A673 (cell line): ENCODE results near the gene TSNAXIP1. TPM values are rescaled to one million over a fixed set of nuclear protein-coding genes. Genes with fewer than 3 reads are reported as not detected.
A peak's percentile ranks its signal among the peaks of the same experiment; 100 is the strongest.

ENCODE experiments used
- BruUV-seq: library from RNA; stranded (reverse); fragments of 400-500 nt; replicated peaks from 2 replicates; lab custom pipeline; 2021; lab: Mats Ljungman, UMichigan
- CTCF ChIA-PET: fragments of 300-600 bp; sonication (Branson Sonifier 250); formaldehyde crosslinking; loops from one replicate; lab custom pipeline; 2022; ENCODE audit warnings: antibody characterized with exemption; lab: Charles Lee
- POLR2A ChIA-PET: fragments of 300-600 bp; sonication (Branson Sonifier 250); formaldehyde crosslinking; loops from one replicate; lab custom pipeline; 2022; ENCODE audit warnings: antibody characterized with exemption; ENCODE audit not compliant: low non-redundant PET; lab: Charles Lee
- DNase-seq: peaks from one replicate; pipeline ENCODE4 v3.0.0-alpha.2; 2015; ENCODE audit warnings: low spot score
- H3K27ac ChIP-seq: fragments of 200-600 bp; sonication (generic); 2 replicates; pipeline ENCODE4 v1.5.1; 2016; ENCODE audit warnings: mixed run types, low read depth, mild to moderate bottlenecking, mixed read lengths, antibody characterized with exemption, low read length; ENCODE audit not compliant: poor library complexity, severe bottlenecking
- H3K27me3 ChIP-seq: fragments of 200-600 bp; sonication (generic); replicated peaks from 2 replicates; pipeline ENCODE4 v1.6.1; 2017; ENCODE audit warnings: mixed run types, low read depth, mild to moderate bottlenecking, mixed read lengths, antibody characterized with exemption, low read length; ENCODE audit not compliant: insufficient read depth, poor library complexity
- H3K36me3 ChIP-seq: fragments of 200-600 bp; sonication (generic); 2 replicates; pipeline ENCODE4 v1.6.1; 2016; ENCODE audit warnings: mixed run types, mild to moderate bottlenecking, mixed read lengths, antibody characterized with exemption, low read length; ENCODE audit not compliant: insufficient read depth, poor library complexity, severe bottlenecking
- H3K4me1 ChIP-seq: fragments of 200-600 bp; sonication (generic); 2 replicates; pipeline ENCODE4 v1.6.1; 2017; ENCODE audit warnings: mixed run types, mild to moderate bottlenecking, mixed read lengths, antibody characterized with exemption, low read length; ENCODE audit not compliant: insufficient read depth, poor library complexity, severe bottlenecking
- H3K4me3 ChIP-seq: fragments of 200-600 bp; sonication (generic); 2 replicates; pipeline ENCODE4 v1.5.1; 2016; ENCODE audit warnings: low read depth, mixed run types, mild to moderate bottlenecking, mixed read lengths, low read length; ENCODE audit not compliant: poor library complexity, severe bottlenecking
- H3K9me3 ChIP-seq: fragments of 200-600 bp; sonication (generic); 2 replicates; pipeline ENCODE4 v1.6.1; 2016; ENCODE audit warnings: mixed run types, low read depth, mild to moderate bottlenecking, mixed read lengths, antibody characterized with exemption, low read length; ENCODE audit not compliant: poor library complexity, severe bottlenecking
- EZH2 ChIP-seq: fragments of 200-600 bp; sonication (generic); IDR thresholded peaks from 2 replicates; pipeline ENCODE4 v1.6.1; 2017; ENCODE audit warnings: borderline replicate concordance, low read depth, mild to moderate bottlenecking, mixed read lengths, antibody characterized with exemption, low read length; ENCODE audit not compliant: poor library complexity, severe bottlenecking
- intact Hi-C: fragments of 100-400 bp; cut with micrococcal nuclease; formaldehyde crosslinking; loops from one replicate; pipeline ENCODE4 v1.10.0; 2022; ENCODE audit not compliant: unreplicated experiment
- total RNA-seq: library from RNA; stranded (reverse); gene quantifications from 2 replicates; pipeline ENCODE4 v1.2.3, GENCODE V29; 2021
- TF ChIP-seq, protein P1 (sequence below): fragments of 300-800, 200-600 bp; sonication (generic); conservative IDR thresholded peaks from 2 replicates; pipeline ENCODE4 v1.5.1; 2017; ENCODE audit warnings: low read depth, mild to moderate bottlenecking, antibody characterized with exemption, low read length, moderate library complexity, mixed read lengths

Gene TSNAXIP1
- total RNA-seq, 1 experiment from 2014 or later = 1.0 TPM

GRCh38 chr16:67869653-67870052 lies 63.0 kb downstream of the TSNAXIP1 start:
- CTCF ChIA-PET = no interaction called here
- no peaks in the 10 kb centered on the region for H3K27me3 ChIP-seq
- no peak for DNase-seq
- H3K9me3 ChIP-seq = no peaks in the 10 kb centered on the region
- peaks cover 44% of the 10 kb centered on the region for H3K36me3 ChIP-seq
- POLR2A ChIA-PET = no interaction called here
- no peak overlapping the region for H3K27ac ChIP-seq
- BruUV-seq = no TSS peak
- no peak for TF ChIP-seq EZH2
- TF ChIP-seq, protein P1, sequence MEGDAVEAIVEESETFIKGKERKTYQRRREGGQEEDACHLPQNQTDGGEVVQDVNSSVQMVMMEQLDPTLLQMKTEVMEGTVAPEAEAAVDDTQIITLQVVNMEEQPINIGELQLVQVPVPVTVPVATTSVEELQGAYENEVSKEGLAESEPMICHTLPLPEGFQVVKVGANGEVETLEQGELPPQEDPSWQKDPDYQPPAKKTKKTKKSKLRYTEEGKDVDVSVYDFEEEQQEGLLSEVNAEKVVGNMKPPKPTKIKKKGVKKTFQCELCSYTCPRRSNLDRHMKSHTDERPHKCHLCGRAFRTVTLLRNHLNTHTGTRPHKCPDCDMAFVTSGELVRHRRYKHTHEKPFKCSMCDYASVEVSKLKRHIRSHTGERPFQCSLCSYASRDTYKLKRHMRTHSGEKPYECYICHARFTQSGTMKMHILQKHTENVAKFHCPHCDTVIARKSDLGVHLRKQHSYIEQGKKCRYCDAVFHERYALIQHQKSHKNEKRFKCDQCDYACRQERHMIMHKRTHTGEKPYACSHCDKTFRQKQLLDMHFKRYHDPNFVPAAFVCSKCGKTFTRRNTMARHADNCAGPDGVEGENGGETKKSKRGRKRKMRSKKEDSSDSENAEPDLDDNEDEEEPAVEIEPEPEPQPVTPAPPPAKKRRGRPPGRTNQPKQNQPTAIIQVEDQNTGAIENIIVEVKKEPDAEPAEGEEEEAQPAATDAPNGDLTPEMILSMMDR = no peak
- peaks cover 13% of the 10 kb centered on the region for H3K4me1 ChIP-seq
- no peak overlapping the region for H3K4me3 ChIP-seq
- intact Hi-C loops = no loop called here

- POLR2A ChIA-PET = no interaction called here
- intact Hi-C loops = no loop called here
- no peak for DNase-seq
- H3K36me3 ChIP-seq = peaks cover 31% of the 10 kb centered on the region
- no peaks in the 10 kb centered on the region for H3K9me3 ChIP-seq
- no peak overlapping the region for H3K4me3 ChIP-seq
- peaks cover 13% of the 10 kb centered on the region for H3K4me1 ChIP-seq
- TF ChIP-seq, protein P1 = no peak
- TF ChIP-seq EZH2 = no peak
- H3K27ac ChIP-seq = no peak overlapping the region
- no peaks in the 10 kb centered on the region for H3K27me3 ChIP-seq
- CTCF ChIA-PET = no interaction called here
- BruUV-seq = no TSS peak
Observed at GRCh38 chr16:67871256-67871655, 64.6 kb downstream of the TSNAXIP1 start.

DNA sequence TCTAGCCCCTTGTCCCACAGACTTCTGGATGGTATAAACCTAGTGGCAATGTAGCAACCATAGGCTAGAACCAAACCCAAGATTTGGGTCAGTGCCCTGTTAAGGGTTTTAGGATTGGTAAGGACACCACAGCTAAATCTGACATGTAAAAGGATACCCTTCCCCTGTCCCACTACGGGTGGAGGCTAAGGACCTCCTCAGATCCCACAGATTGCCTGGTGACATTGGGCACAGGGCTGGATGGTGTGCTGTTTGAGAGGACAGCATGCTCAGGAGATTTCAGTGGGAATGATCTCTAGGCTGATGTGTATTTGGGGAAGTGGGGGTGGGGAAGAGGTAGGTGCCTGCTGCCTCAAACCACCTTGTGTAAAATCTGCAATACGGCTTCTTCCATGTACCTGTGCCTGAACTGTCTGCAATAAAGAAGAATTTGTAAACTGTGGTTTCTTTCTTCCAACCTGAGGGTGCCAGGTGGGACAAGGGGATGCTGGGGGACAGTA lies 65.5 kb downstream of the TSNAXIP1 start:
- ChIA-PET POLR2A (interaction anchor here (0.6 kb wide), 1 partner anchor 10 kb away, joined by 3 read pairs; no protein-coding TSS in a partner anchor), CTCF (no interaction called here)
- Histone ChIP-seq H3K4me3 (peak overlapping the region; percentile 83), H3K9me3 (no peaks in the 10 kb centered on the region), H3K27ac (peak overlapping the region; percentile 81), H3K27me3 (no peaks in the 10 kb centered on the region), H3K4me1 (peaks cover 13% of the 10 kb centered on the region), H3K36me3 (peaks cover 35% of the 10 kb centered on the region)
- TF ChIP-seq, protein P1 = no peak
- no peak for TF ChIP-seq EZH2
- intact Hi-C loops = no loop called here
- no peak for DNase-seq
- BruUV-seq = no TSS peak
